Mucosa of rectum (tissue), 2 donors: ENCODE measurements around the gene MED26.

Experiments used
- H3K27ac ChIP-seq, 2 donors: one replicate each; pipeline ENCODE4 v1.7.0; 2013; ENCODE audit warnings: inconsistent platforms in 2 of 2, low read depth in 2 of 2, low read length in 2 of 2
- H3K27me3 ChIP-seq, 2 donors: one replicate each; pipeline ENCODE4 v1.7.0; 2013; ENCODE audit warnings: low read length in 2 of 2; ENCODE audit not compliant: control insufficient read depth in 2 of 2, insufficient read depth in 2 of 2
- H3K36me3 ChIP-seq, 2 donors: one replicate each; pipeline ENCODE4 v1.7.0; 2013; ENCODE audit warnings: low read length in 2 of 2; ENCODE audit not compliant: control insufficient read depth in 2 of 2, insufficient read depth in 2 of 2
- H3K4me1 ChIP-seq, 2 donors: one replicate each; pipeline ENCODE4 v1.7.0; 2013; ENCODE audit warnings: low read length in 2 of 2, mild to moderate bottlenecking in 1 of 2; ENCODE audit not compliant: control insufficient read depth in 2 of 2, insufficient read depth in 2 of 2
- H3K4me3 ChIP-seq, 2 donors: one replicate each; pipeline ENCODE4 v1.7.0; 2013; ENCODE audit warnings: low read length in 2 of 2
- H3K9ac ChIP-seq, 2 donors: one replicate each; pipeline ENCODE4 v1.7.0; 2013; ENCODE audit warnings: low read length in 2 of 2, low read depth in 1 of 2, mild to moderate bottlenecking in 1 of 2
- H3K9me3 ChIP-seq, 2 donors: one replicate each; pipeline ENCODE4 v1.7.0; 2013; ENCODE audit warnings: low read length in 2 of 2; ENCODE audit not compliant: control insufficient read depth in 2 of 2
- donor health status: healthy.
- donor health status: Normal muscosa, but diverticular disease.

MED26 gene

GRCh38 chr19:16594681-16595091 is 33.3 kb downstream of the MED26 start:
- no peak overlapping the region for H3K4me3 ChIP-seq
- no peaks in the 10 kb centered on the region for H3K9me3 ChIP-seq

GRCh38 chr19:16594131-16594586 is 33.8 kb downstream of the MED26 start:
- H3K4me3 ChIP-seq, result no peak overlapping the region
- H3K9me3 ChIP-seq, result no peaks in the 10 kb centered on the region
- no peak overlapping the region for H3K9ac ChIP-seq
- no peaks in the 10 kb centered on the region for H3K27me3 ChIP-seq
- H3K36me3 ChIP-seq, result no peaks in the 10 kb centered on the region
- H3K4me1 ChIP-seq, result peaks cover 20 to 22% of the 10 kb centered on the region in 2 donors
- no peak overlapping the region for H3K27ac ChIP-seq

More at GRCh38 chr19:16594681-16595091, 33.3 kb downstream of the MED26 start:
- Histone ChIP-seq H3K27ac (no peak overlapping the region), H3K36me3 (no peaks in the 10 kb centered on the region), H3K9ac (no peak overlapping the region), H3K27me3 (no peaks in the 10 kb centered on the region), H3K4me1 (peaks cover 20 to 21% of the 10 kb centered on the region in 2 donors)

GRCh38 chr19:16593181-16593580 is 34.8 kb downstream of the MED26 start:
- H3K9me3 ChIP-seq, result no peaks in the 10 kb centered on the region
- peaks cover 28 to 31% of the 10 kb centered on the region in 2 donors for H3K4me1 ChIP-seq
- H3K4me3 ChIP-seq, result no peak overlapping the region
- no peak overlapping the region for H3K27ac ChIP-seq
- H3K36me3 ChIP-seq, result no peaks in the 10 kb centered on the region
- no peak overlapping the region for H3K9ac ChIP-seq
- H3K27me3 ChIP-seq, result no peaks in the 10 kb centered on the region

- H3K9me3 ChIP-seq, result no peaks in the 10 kb centered on the region
- H3K27ac ChIP-seq, result no peak overlapping the region
- peaks cover 40 to 42% of the 10 kb centered on the region in 2 donors for H3K4me1 ChIP-seq
- no peaks in the 10 kb centered on the region for H3K27me3 ChIP-seq
- no peak overlapping the region for H3K9ac ChIP-seq
- no peaks in the 10 kb centered on the region for H3K36me3 ChIP-seq
- H3K4me3 ChIP-seq, result no peak overlapping the region
These were observed 36.0 kb downstream of the MED26 start for GRCh38 chr19:16591803-16592556.

GRCh38 chr19:16590876-16591802 is 36.9 kb downstream of the MED26 start:
- H3K36me3 ChIP-seq, result no peaks in the 10 kb centered on the region
- no peaks in the 10 kb centered on the region for H3K27me3 ChIP-seq
- no peak overlapping the region for H3K27ac ChIP-seq
- peaks cover 46 to 50% of the 10 kb centered on the region in 2 donors for H3K4me1 ChIP-seq
- no peak overlapping the region for H3K9ac ChIP-seq
- no peak overlapping the region for H3K4me3 ChIP-seq
- H3K9me3 ChIP-seq, result no peaks in the 10 kb centered on the region

GRCh38 chr19:16589917-16590316 is 38.1 kb downstream of the MED26 start:
- H3K4me1 ChIP-seq, result peaks cover 52 to 57% of the 10 kb centered on the region in 2 donors
- no peaks in the 10 kb centered on the region for H3K9me3 ChIP-seq
- H3K4me3 ChIP-seq, result no peak overlapping the region
- H3K27me3 ChIP-seq, result no peaks in the 10 kb centered on the region
- no peak overlapping the region for H3K27ac ChIP-seq
- H3K9ac ChIP-seq, result peak overlapping the region in 1 of 2 donors; percentile 32
- no peaks in the 10 kb centered on the region for H3K36me3 ChIP-seq

GRCh38 chr19:16588824-16589577 is 39.0 kb downstream of the MED26 start:
- H3K9ac ChIP-seq, result no peak overlapping the region

GRCh38 chr19:16587833-16588823 is 39.9 kb downstream of the MED26 start:
- H3K36me3 ChIP-seq, result no peaks in the 10 kb centered on the region
- H3K9me3 ChIP-seq, result no peaks in the 10 kb centered on the region
- H3K27me3 ChIP-seq, result no peaks in the 10 kb centered on the region
- peak overlapping the region in 1 of 2 donors; percentile 47 for H3K9ac ChIP-seq
- peak overlapping the region; percentile 19 to 69 for H3K4me3 ChIP-seq
- H3K27ac ChIP-seq, result peak overlapping the region; percentile 11 to 90
- peaks cover 61 to 64% of the 10 kb centered on the region in 2 donors for H3K4me1 ChIP-seq

More at GRCh38 chr19:16588824-16589577, 39.0 kb downstream of the MED26 start:
- no peaks in the 10 kb centered on the region for H3K9me3 ChIP-seq
- peak overlapping the region in 1 of 2 donors; percentile 90 for H3K27ac ChIP-seq
- H3K36me3 ChIP-seq, result no peaks in the 10 kb centered on the region
- no peak overlapping the region for H3K4me3 ChIP-seq
- H3K27me3 ChIP-seq, result no peaks in the 10 kb centered on the region
- peaks cover 52 to 63% of the 10 kb centered on the region in 2 donors for H3K4me1 ChIP-seq
